H9 (cell line): ENCODE results near the gene SRPK2. TPM values are rescaled to one million over a fixed set of nuclear protein-coding genes. Genes with fewer than 3 reads are reported as not detected.
"Not testable (repeated sequence)": the region's sequence is repeated elsewhere in the genome, so short reads cannot be mapped to it uniquely, and the experiment has no call there.

Experiments
- DNase-seq: peaks from one replicate; pipeline ENCODE4 v3.0.0-alpha.2; 2017
- H2AFZ ChIP-seq: one replicate; pipeline ENCODE4 v1.6.1; 2013; ENCODE audit warnings: mild to moderate bottlenecking, low read length, control low read depth, moderate library complexity
- H2AK5ac ChIP-seq: 2 replicates; pipeline ENCODE4 v1.6.1; 2013; ENCODE audit warnings: low read length, control low read depth, mixed read lengths; ENCODE audit not compliant: insufficient read length
- H2BK120ac ChIP-seq: one replicate; pipeline ENCODE4 v1.6.1; 2013; ENCODE audit warnings: low read depth, mild to moderate bottlenecking, low read length, control low read depth, inconsistent platforms; ENCODE audit not compliant: poor library complexity, severe bottlenecking
- H2BK12ac ChIP-seq: 2 replicates; pipeline ENCODE4 v1.6.1; 2013; ENCODE audit warnings: low read length, control low read depth, mixed read lengths, low read depth; ENCODE audit not compliant: insufficient read length
- H2BK15ac ChIP-seq: 2 replicates; pipeline ENCODE4 v1.6.1; 2013; ENCODE audit warnings: low read depth, low read length, control low read depth
- H2BK20ac ChIP-seq: one replicate; pipeline ENCODE4 v1.6.1; 2013; ENCODE audit warnings: low read depth, mild to moderate bottlenecking, low read length, control low read depth, inconsistent platforms; ENCODE audit not compliant: poor library complexity, severe bottlenecking
- H2BK5ac ChIP-seq: 2 replicates; pipeline ENCODE4 v1.6.1; 2013; ENCODE audit warnings: low read length, control low read depth, mixed read lengths; ENCODE audit not compliant: insufficient read length
- H3K14ac ChIP-seq: 2 replicates; pipeline ENCODE4 v1.6.1; 2013; ENCODE audit warnings: low read length, control low read depth; ENCODE audit not compliant: insufficient read depth
- H3K18ac ChIP-seq: 2 replicates; pipeline ENCODE4 v1.6.1; 2013; ENCODE audit warnings: low read depth, mild to moderate bottlenecking, mixed read lengths, low read length, control low read depth; ENCODE audit not compliant: insufficient read length
- H3K23ac ChIP-seq: 2 replicates; pipeline ENCODE4 v1.6.1; 2013; ENCODE audit warnings: low read length, control low read depth, mixed read lengths, low read depth; ENCODE audit not compliant: insufficient read length
- H3K23me2 ChIP-seq: 2 replicates; pipeline ENCODE4 v1.6.1; 2013; ENCODE audit warnings: low read depth, mild to moderate bottlenecking, mixed read lengths, low read length, control low read depth; ENCODE audit not compliant: insufficient read length, poor library complexity, severe bottlenecking
- H3K27ac ChIP-seq: 2 replicates; pipeline ENCODE4 v1.5.1; 2013; ENCODE audit warnings: low read length, control low read depth, mixed read lengths, low read depth; ENCODE audit not compliant: insufficient read length
- H3K27me3 ChIP-seq: 2 replicates; pipeline ENCODE4 v1.6.1; 2013; ENCODE audit warnings: low read length, control low read depth, inconsistent platforms; ENCODE audit not compliant: insufficient read depth
- H3K4ac ChIP-seq: 2 replicates; pipeline ENCODE4 v1.6.1; 2013; ENCODE audit warnings: low read depth, mild to moderate bottlenecking, control low read depth, inconsistent platforms, low read length, moderate library complexity
- H3K4me1 ChIP-seq: 2 replicates; pipeline ENCODE4 v1.6.1; 2013; ENCODE audit warnings: low read length, control low read depth, inconsistent platforms; ENCODE audit not compliant: insufficient read depth
- H3K4me2 ChIP-seq: 2 replicates; pipeline ENCODE4 v1.6.1; 2013; ENCODE audit warnings: low read length, control low read depth, mixed read lengths; ENCODE audit not compliant: insufficient read length, insufficient read depth
- H3K56ac ChIP-seq: 2 replicates; pipeline ENCODE4 v1.6.1; 2013; ENCODE audit warnings: low read depth, mild to moderate bottlenecking, mixed read lengths, low read length, control low read depth; ENCODE audit not compliant: insufficient read length
- H3K79me1 ChIP-seq: 2 replicates; pipeline ENCODE4 v1.6.1; 2013; ENCODE audit warnings: low read depth, mild to moderate bottlenecking, moderate library complexity, low read length, control low read depth, inconsistent platforms; ENCODE audit not compliant: insufficient read depth, poor library complexity, severe bottlenecking
- H3K79me2 ChIP-seq: 2 replicates; pipeline ENCODE4 v1.6.1; 2013; ENCODE audit warnings: low read length, control low read depth, inconsistent platforms; ENCODE audit not compliant: insufficient read depth
- H3K9ac ChIP-seq: 2 replicates; pipeline ENCODE4 v1.6.1; 2013; ENCODE audit warnings: low read length, control low read depth, mixed read lengths; ENCODE audit not compliant: insufficient read length; ENCODE audit errors: extremely low read depth
- H3K9me3 ChIP-seq: one replicate; pipeline ENCODE4 v1.6.1; 2013; ENCODE audit warnings: low read depth, low read length, inconsistent platforms; ENCODE audit not compliant: control insufficient read depth
- H3T11ph ChIP-seq: one replicate; pipeline ENCODE4 v1.6.1; 2013; ENCODE audit warnings: mild to moderate bottlenecking, low read length, control low read depth, inconsistent platforms
- H4K20me1 ChIP-seq: one replicate; pipeline ENCODE4 v1.6.1; 2013; ENCODE audit not compliant: control insufficient read depth, insufficient read length, insufficient read depth
- H4K5ac ChIP-seq: 2 replicates; pipeline ENCODE4 v1.6.1; 2013; ENCODE audit warnings: low read depth, mild to moderate bottlenecking, mixed read lengths, low read length, control low read depth; ENCODE audit not compliant: insufficient read length
- H4K8ac ChIP-seq: replicated peaks from 2 replicates; pipeline ENCODE4 v1.6.1; 2013; ENCODE audit warnings: low read length, control low read depth, mixed read lengths, low read depth; ENCODE audit not compliant: insufficient read length
- H4K91ac ChIP-seq: 2 replicates; pipeline ENCODE4 v1.6.1; 2013; ENCODE audit warnings: low read depth, mild to moderate bottlenecking, moderate library complexity, mixed read lengths, low read length, control low read depth; ENCODE audit not compliant: insufficient read length
- H3K27ac Mint-ChIP-seq, 3 experiments: 2 replicates in 2 of 3; 3 replicates in 1 of 3; pipeline ENCODE4 v1.8.0; 2020 to 2021; ENCODE audit warnings: mixed read lengths in 3 of 3, mild to moderate bottlenecking in 1 of 3, moderate library complexity in 1 of 3
- H3K27me3 Mint-ChIP-seq: 2 replicates; pipeline ENCODE4 v1.8.0; 2021; ENCODE audit warnings: low read depth, mild to moderate bottlenecking, moderate library complexity, mixed read lengths
- H3K36me3 Mint-ChIP-seq, 3 experiments: 2 replicates in 2 of 3; 3 replicates in 1 of 3; pipeline ENCODE4 v1.8.0; 2020 to 2021; ENCODE audit warnings: low read depth in 3 of 3, mixed read lengths in 3 of 3; ENCODE audit not compliant: insufficient read depth in 1 of 3
- H3K4me1 Mint-ChIP-seq, 2 experiments: 2 replicates each; pipeline ENCODE4 v1.8.0; 2020; ENCODE audit warnings: mixed read lengths in 2 of 2
- H3K4me3 Mint-ChIP-seq, 2 experiments: 2 replicates in 1 of 2; 3 replicates in 1 of 2; pipeline ENCODE4 v1.8.0; 2020 to 2021; ENCODE audit warnings: mild to moderate bottlenecking in 2 of 2, mixed read lengths in 2 of 2, moderate library complexity in 1 of 2
- H3K9me3 Mint-ChIP-seq, 2 experiments: 2 replicates in 1 of 2; 3 replicates in 1 of 2; pipeline ENCODE4 v1.8.0; 2020; ENCODE audit warnings: mild to moderate bottlenecking in 2 of 2, mixed read lengths in 2 of 2, moderate library complexity in 1 of 2
- WGBS: extraction: QIAGEN DNeasy Blood & Tissue Kit; methylation state at CpG from one replicate; pipeline ENCODE4 v1.1.7; 2013; ENCODE audit warnings: missing lambda C conversion rate, low lambda C conversion rate, mixed read lengths; ENCODE audit not compliant: insufficient read length; ENCODE audit errors: extremely low coverage; 5-methylcytosine and 5-hydroxymethylcytosine counted together
- total RNA-seq: library from RNA; stranded (reverse); gene quantifications from 2 replicates; pipeline ENCODE4 v1.2.1, GENCODE V29; 2021
- TF ChIP-seq, protein P1 (sequence below): fragments of 200-600 bp; sonication (generic); conservative IDR thresholded peaks from 3 replicates; pipeline ENCODE4 v1.8.0; 2021; ENCODE audit warnings: antibody characterized with exemption, mild to moderate bottlenecking

SRPK2 gene
- total RNA-seq, 1 experiment from 2014 or later: 41.1 TPM

DNA sequence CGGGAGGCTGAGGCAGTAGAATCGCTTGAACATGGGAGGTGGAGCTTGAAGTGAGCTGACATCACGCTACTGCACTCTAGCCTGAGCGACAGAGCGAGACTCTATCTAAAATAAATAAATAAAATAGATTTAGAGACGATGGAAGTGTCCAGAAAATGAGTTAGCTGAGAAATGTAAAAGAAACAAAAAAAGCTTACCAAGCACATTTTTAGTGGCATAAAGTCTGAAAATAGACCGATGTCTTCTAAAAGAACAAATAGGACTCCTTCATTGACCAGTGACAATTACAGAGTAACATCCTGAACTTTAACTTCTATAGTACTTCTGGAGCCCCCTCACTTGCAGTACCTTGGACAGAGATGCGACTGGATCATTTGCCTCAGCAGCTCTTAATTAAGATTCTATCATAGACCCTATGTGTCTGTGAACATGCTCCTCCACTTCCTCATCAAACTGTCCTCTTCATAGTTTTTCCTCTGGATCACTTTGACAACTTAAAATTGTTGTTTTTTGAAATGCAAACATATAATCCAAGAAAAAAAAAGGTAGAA is 25.2 kb upstream of the SRPK2 start:
- no peak overlapping the region for H2BK15ac ChIP-seq
- H3K79me2 ChIP-seq: no peaks in the 10 kb centered on the region
- H3K23me2 ChIP-seq: no peaks in the 10 kb centered on the region
- no peaks in the 10 kb centered on the region for H3K4me1 ChIP-seq
- Mint-ChIP-seq H3K4me1 (no peaks in the 10 kb centered on the region), H3K9me3 (peaks cover 3% of the 10 kb centered on the region in 2 experiments; a peak in 4 of 5 replicates), H3K27ac (no peak overlapping the region), H3K36me3 (peaks cover 0 to 2% (median 0%) of the 10 kb centered on the region in 3 experiments; a peak in 1 of 7 replicates), H3K4me3 (no peak overlapping the region), H3K27me3 (no peaks in the 10 kb centered on the region; the same call in 1 of the 2 replicates)
- no peak overlapping the region for H4K5ac ChIP-seq
- H2AFZ ChIP-seq: no peak overlapping the region
- no peak overlapping the region for H2BK5ac ChIP-seq
- no peak overlapping the region for H3T11ph ChIP-seq
- H4K20me1 ChIP-seq: no peaks in the 10 kb centered on the region
- no peak overlapping the region for H3K4me2 ChIP-seq
- H3K27ac ChIP-seq: no peak overlapping the region
- no peak overlapping the region for H3K56ac ChIP-seq
- H2BK120ac ChIP-seq: no peak overlapping the region
- no peak overlapping the region for H3K4ac ChIP-seq
- TF ChIP-seq, protein P1, sequence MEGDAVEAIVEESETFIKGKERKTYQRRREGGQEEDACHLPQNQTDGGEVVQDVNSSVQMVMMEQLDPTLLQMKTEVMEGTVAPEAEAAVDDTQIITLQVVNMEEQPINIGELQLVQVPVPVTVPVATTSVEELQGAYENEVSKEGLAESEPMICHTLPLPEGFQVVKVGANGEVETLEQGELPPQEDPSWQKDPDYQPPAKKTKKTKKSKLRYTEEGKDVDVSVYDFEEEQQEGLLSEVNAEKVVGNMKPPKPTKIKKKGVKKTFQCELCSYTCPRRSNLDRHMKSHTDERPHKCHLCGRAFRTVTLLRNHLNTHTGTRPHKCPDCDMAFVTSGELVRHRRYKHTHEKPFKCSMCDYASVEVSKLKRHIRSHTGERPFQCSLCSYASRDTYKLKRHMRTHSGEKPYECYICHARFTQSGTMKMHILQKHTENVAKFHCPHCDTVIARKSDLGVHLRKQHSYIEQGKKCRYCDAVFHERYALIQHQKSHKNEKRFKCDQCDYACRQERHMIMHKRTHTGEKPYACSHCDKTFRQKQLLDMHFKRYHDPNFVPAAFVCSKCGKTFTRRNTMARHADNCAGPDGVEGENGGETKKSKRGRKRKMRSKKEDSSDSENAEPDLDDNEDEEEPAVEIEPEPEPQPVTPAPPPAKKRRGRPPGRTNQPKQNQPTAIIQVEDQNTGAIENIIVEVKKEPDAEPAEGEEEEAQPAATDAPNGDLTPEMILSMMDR: no peak
- WGBS: no CpG with 5 or more reads among the region's 8 CpGs
- H3K14ac ChIP-seq: no peak overlapping the region
- no peak overlapping the region for H3K23ac ChIP-seq
- no peak overlapping the region for H3K18ac ChIP-seq
- H2BK12ac ChIP-seq: no peak overlapping the region
- no peak overlapping the region for H2BK20ac ChIP-seq
- no peak for DNase-seq
- H4K8ac ChIP-seq: no peak overlapping the region
- no peak overlapping the region for H2AK5ac ChIP-seq
- H3K79me1 ChIP-seq: no peaks in the 10 kb centered on the region
- no peaks in the 10 kb centered on the region for H3K9me3 ChIP-seq
- H4K91ac ChIP-seq: no peak overlapping the region
- no peaks in the 10 kb centered on the region for H3K27me3 ChIP-seq
- no peak overlapping the region for H3K9ac ChIP-seq

DNA sequence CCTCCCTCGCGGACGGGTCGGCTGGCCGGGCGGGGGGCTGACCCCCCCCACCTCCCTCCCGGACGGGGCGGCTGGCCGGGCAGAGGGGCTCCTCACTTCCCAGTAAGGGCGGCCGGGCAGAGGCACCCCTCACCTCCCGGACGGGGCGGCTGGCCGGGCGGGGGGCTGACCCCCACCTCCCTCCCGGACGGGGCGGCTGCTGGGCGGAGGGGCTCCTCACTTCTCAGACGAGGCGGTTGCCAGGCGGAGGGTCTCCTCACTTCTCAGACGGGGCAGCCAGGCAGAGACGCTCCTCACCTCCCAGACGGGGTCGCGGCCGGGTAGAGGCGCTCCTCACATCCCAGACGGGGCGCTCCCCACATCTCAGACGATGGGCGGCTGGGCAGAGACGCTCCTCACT is 22.1 kb upstream of the SRPK2 start:
- not testable (repeated sequence) for H3K27me3 ChIP-seq, H3K27ac Mint-ChIP-seq, H3K9ac ChIP-seq, H3K4me3 Mint-ChIP-seq, H3K27ac ChIP-seq, H3T11ph ChIP-seq, H3K18ac ChIP-seq, H3K4me1 Mint-ChIP-seq, H4K5ac ChIP-seq, H4K8ac ChIP-seq, H3K9me3 Mint-ChIP-seq, H2BK20ac ChIP-seq, H4K20me1 ChIP-seq, H3K36me3 Mint-ChIP-seq, H3K23ac ChIP-seq, H3K9me3 ChIP-seq, H2BK15ac ChIP-seq, H3K14ac ChIP-seq, H3K4ac ChIP-seq, H3K79me2 ChIP-seq, H3K27me3 Mint-ChIP-seq, H4K91ac ChIP-seq, DNase-seq, H2BK12ac ChIP-seq, H2AK5ac ChIP-seq, H3K79me1 ChIP-seq, H2BK120ac ChIP-seq, H3K4me1 ChIP-seq, H3K23me2 ChIP-seq, H3K4me2 ChIP-seq, H2BK5ac ChIP-seq, H2AFZ ChIP-seq, H3K56ac ChIP-seq
- WGBS: no CpG with 5 or more reads among the region's 36 CpGs
